GM18861 (cell line): Measurements from ENCODE around the gene LRP1.

Source experiments
- ATAC-seq: cut with Tn5 transposase; IDR thresholded peaks from one replicate; pipeline ENCODE4 v1.9.1; 2021; ENCODE audit not compliant: unreplicated experiment

The LRP1 gene

GRCh38 chr12:57133013-57133569 is 4.8 kb downstream of the LRP1 start:
- ATAC-seq, result no peak

GRCh38 chr12:57133916-57134315 is 5.6 kb downstream of the LRP1 start:
- no peak for ATAC-seq

DNA sequence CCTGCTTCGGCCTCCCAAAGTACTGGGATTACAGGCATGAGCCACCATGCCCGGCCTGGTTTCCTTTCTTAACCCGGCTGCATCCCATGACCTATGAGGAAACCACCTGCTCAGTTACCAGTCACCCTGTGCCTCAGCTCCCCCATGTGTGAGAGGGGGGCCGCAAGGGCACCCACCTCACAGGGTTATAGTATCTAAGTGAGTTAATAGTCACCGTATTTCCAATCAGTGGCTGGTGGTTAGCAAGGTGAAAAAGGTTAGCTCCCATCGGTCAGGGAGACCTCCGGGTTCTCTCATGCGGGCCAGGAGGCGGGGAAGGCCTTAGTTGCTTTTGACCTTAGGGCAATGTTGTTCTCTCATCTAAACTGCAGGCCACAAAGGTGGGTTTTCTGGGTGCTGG is 6.7 kb downstream of the LRP1 start:
- ATAC-seq, result no peak

GRCh38 chr12:57135527-57136326 is 7.4 kb downstream of the LRP1 start:
- ATAC-seq, result no peak

DNA sequence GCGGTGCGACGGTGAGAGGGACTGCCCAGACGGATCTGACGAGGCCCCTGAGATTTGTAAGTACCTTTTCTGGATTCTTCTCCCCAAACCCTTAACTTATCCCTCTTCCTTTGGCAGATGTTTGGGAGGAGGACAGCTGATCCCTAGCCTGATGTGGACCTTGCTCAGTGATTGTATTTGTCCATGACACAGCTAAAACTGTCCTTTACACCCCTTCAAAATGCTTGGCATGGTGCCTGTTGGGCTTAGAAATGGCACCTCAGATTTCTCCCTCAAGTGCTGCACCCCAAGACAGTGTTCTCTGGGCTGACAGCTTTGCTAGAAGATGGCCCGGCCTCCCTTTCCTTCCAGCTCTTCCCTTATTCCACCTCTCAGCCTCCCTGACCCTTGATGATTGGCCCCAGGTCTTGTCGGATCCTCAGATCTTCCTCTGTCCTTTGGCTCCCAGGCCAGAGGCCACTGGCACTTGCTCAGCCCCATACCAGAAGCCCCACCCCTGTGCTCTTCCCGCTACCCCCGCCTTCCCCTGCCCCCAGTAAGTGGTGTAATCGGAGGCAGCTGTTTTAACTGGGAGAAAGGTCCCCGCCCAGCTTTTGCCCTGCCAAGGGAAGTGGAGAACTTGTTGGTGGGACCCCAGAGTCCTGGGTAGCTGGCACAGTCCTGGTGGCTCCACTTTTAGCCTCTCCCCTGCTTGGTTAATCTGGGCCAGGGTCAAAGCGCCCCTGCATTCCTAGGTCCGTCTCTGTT is 10.4 kb downstream of the LRP1 start:
- no peak for ATAC-seq

- ATAC-seq, result no peak
These were observed 11.7 kb downstream of the LRP1 start for GRCh38 chr12:57139796-57140649.

- ATAC-seq, result no peak
These were observed 13.0 kb downstream of the LRP1 start for GRCh38 chr12:57141249-57141648.

GRCh38 chr12:57142121-57142520 is 13.8 kb downstream of the LRP1 start:
- no peak for ATAC-seq

GRCh38 chr12:57142727-57143126 is 14.4 kb downstream of the LRP1 start:
- no peak for ATAC-seq

DNA sequence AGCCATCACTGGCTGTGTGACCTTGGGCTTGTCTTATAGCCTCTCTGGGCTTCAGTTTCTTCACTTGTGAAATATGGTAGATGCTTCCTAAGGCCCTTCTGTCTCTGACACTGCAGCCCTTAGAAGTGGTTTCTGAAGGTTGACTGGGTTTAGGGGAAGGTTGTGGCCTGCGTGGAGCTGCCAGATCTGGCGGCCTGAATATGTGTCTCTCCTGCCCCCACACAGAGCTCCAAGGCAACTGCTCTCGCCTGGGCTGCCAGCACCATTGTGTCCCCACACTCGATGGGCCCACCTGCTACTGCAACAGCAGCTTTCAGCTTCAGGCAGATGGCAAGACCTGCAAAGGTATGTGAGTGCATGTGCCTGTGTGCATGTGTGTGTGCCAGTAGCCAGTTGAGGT is 15.2 kb downstream of the LRP1 start:
- no peak for ATAC-seq

DNA sequence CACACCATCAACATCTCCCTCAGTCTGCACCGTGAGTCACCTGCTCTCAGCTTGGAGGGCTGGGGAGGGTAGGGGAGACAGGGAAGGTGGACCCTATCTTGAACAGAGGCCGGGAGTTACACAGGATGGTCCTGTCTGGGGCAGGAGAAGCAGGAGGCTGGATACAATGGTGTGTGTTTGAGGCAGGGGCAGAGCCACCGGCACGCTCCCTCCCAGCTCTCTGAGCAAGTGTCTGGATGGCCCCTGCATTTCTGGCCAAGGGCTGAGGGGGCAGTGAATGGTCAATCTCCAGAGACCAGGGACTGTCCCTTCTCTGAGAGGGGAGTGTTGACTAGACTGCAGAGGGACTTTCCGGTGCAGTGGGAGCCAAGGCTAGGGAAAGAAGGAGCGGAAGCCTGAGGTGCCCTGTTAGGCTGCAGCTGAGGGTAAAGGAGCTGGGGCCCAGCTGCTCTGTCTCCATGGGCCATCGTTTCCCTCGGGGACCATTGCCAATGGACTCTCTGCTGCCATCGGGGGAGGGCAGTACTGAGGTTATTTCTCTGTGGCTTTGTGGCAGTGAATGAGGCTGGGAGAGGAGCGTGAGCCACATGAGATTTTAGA is 17.3 kb downstream of the LRP1 start:
- no peak for ATAC-seq

- no peak for ATAC-seq
These were observed 17.8 kb downstream of the LRP1 start for GRCh38 chr12:57146092-57146491.

GRCh38 chr12:57146961-57147944 is 19.0 kb downstream of the LRP1 start, which contains the start of gene LRP1-AS:
Gene LRP1-AS (minus strand): TSS chr12:57147619.
- no peak for ATAC-seq

DNA sequence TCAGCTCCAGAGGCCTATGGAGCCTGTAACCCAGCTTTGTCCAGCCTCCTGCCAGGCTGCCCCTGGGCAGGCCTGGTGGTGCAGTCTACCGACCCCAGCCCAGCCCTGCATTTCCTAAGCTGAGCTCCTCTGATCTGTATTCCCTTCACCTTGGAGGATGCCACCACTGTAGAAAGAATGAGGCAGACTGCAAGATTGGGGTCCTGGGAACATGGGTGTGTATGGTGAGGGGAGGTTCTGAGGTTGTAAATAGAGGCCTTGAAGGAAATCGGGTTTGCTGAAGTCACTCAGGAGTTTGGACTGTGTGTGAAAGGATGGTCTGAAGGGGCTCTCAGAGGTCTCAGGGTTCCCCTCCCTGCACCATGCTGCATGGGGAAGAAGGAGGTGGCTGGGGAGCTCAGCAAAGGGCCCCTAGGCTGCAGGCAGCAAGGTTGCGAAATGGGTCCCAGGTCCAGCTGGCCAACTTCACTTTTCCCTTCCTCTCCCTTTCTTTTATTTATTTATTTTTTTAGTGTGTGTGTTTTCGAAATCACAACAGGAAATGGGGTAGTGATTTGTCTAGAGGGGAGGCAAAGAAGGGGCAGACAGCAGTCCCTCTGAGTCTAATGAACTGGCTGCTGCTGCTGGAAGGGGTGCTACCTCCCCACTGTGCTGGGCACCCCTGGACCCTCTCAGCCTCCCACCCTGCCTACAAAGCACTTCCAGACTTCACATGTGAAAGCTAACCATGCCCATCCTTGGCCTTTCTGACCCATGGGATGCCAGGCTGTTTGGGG is 20.4 kb downstream of the LRP1 start:
- no peak for ATAC-seq

GRCh38 chr12:57149245-57149900 is 21.1 kb downstream of the LRP1 start:
- ATAC-seq, result no peak

DNA sequence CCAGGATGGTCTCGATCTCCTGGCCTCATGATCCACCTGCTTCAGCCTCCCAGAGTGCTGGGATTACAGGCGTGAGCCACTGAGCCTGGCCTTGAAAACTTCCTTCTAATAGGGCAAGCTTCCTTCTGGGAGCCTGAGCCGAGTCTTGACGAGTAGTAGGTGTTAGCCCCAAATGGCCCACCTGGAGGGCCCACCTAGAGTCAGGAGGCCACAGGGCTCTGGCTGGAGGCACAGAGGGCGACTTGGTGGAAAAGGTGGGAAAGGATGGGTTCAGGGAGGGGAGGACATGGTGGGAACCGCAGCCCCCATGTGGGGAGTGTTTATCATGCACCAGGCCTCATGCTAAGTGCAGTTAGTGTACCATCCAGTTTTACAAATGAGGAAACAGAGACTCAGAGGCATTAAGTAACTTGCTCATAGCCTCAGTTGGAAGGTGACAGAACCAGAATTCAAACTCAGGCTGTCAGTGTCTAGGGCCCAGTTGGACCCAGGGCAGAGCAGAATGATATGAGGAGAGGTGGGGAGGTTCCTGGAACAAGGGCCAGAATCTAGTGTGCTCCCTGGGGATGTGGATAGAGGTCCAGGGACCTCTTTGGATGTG is 22.2 kb downstream of the LRP1 start:
- no peak for ATAC-seq

- ATAC-seq, result no peak
These were observed 23.7 kb downstream of the LRP1 start for GRCh38 chr12:57151741-57152630.
